CD14-positive monocyte (primary cell): Measurements from ENCODE around the gene PSMA7. TPM values are rescaled to one million over a fixed set of nuclear protein-coding genes. Genes with fewer than 3 reads are reported as not detected.

Source experiments
- DNase-seq, 3 donors: peaks; one replicate each; pipeline ENCODE4 v3.0.0-alpha.2; 2011 to 2022
- H2AFZ ChIP-seq: 2 replicates; pipeline ENCODE4 v1.6.0; 2012; ENCODE audit warnings: mild to moderate bottlenecking, low read depth, low read length, inconsistent platforms; ENCODE audit not compliant: insufficient read depth, poor library complexity, severe bottlenecking
- H3K27ac ChIP-seq, 2 donors: 1 replicate in 1 of 2; 2 replicates in 1 of 2; pipeline ENCODE4 v1.5.1; 2012 to 2013; ENCODE audit warnings: low read length in 2 of 2, control low read depth in 1 of 2, inconsistent platforms in 1 of 2, low read depth in 1 of 2, mild to moderate bottlenecking in 1 of 2
- H3K27me3 ChIP-seq, 2 donors: one replicate each; pipeline versions ENCODE4 v1.6.0 to v1.6.1; 2011 to 2013; ENCODE audit warnings: low read length in 2 of 2; ENCODE audit not compliant: control insufficient read depth in 2 of 2, insufficient read depth in 2 of 2
- H3K36me3 ChIP-seq, 2 donors: replicated peaks in 1 of 2; 1 replicate in 1 of 2; 2 replicates in 1 of 2; pipeline versions ENCODE4 v1.5.1 to v1.6.1; 2012 to 2013; ENCODE audit warnings: low read length in 2 of 2, control low read depth in 1 of 2, inconsistent platforms in 1 of 2, mild to moderate bottlenecking in 1 of 2; ENCODE audit not compliant: insufficient read depth in 2 of 2, control insufficient read depth in 1 of 2
- H3K4me1 ChIP-seq, 2 donors: 1 replicate in 1 of 2; 2 replicates in 1 of 2; pipeline versions ENCODE4 v1.5.1 to v1.6.1; 2012 to 2013; ENCODE audit warnings: low read length in 2 of 2, control low read depth in 1 of 2, inconsistent platforms in 1 of 2, mild to moderate bottlenecking in 1 of 2, moderate library complexity in 1 of 2; ENCODE audit not compliant: insufficient read depth in 2 of 2, control insufficient read depth in 1 of 2
- H3K4me2 ChIP-seq: replicated peaks from 2 replicates; pipeline ENCODE3; 2012; ENCODE audit warnings: low read length, moderate library complexity, mild to moderate bottlenecking; ENCODE audit not compliant: poor library complexity, severe bottlenecking; ENCODE audit errors: extremely low read depth
- H3K4me3 ChIP-seq, 3 experiments: fragments of 200-600 bp in 1 of 3; sonication (generic) in 1 of 3; replicated peaks in 1 of 3; 1 replicate in 2 of 3; 2 replicates in 1 of 3; pipeline ENCODE4 v1.5.1; 2011 to 2013; ENCODE audit warnings: low read length in 3 of 3, mild to moderate bottlenecking in 3 of 3, control low read depth in 2 of 3, low read depth in 2 of 3, inconsistent platforms in 1 of 3, moderate library complexity in 1 of 3
- H3K79me2 ChIP-seq: 2 replicates; pipeline ENCODE4 v1.6.0; 2012; ENCODE audit warnings: mild to moderate bottlenecking, control low read depth, inconsistent platforms, low read length, moderate library complexity; ENCODE audit not compliant: insufficient read depth
- H3K9ac ChIP-seq: 2 replicates; pipeline ENCODE4 v1.6.0; 2017; ENCODE audit warnings: low read length, mild to moderate bottlenecking; ENCODE audit not compliant: insufficient read depth, poor library complexity, severe bottlenecking
- H3K9me3 ChIP-seq, 2 donors: replicated peaks in 1 of 2; 1 replicate in 1 of 2; 2 replicates in 1 of 2; pipeline versions ENCODE4 v1.5.1 to v1.6.1; 2012 to 2013; ENCODE audit warnings: low read length in 2 of 2, control low read depth in 1 of 2; ENCODE audit not compliant: control insufficient read depth in 1 of 2, insufficient read depth in 1 of 2
- H4K20me1 ChIP-seq: 2 replicates; pipeline ENCODE4 v1.6.0; 2012; ENCODE audit warnings: mild to moderate bottlenecking, low read length, control low read depth, moderate library complexity; ENCODE audit not compliant: insufficient read depth
- H3K27ac Mint-ChIP-seq, 7 donors: one replicate each; pipeline ENCODE4 v1.8.0; 2020; ENCODE audit warnings: mild to moderate bottlenecking in 7 of 7, mixed read lengths in 7 of 7, moderate library complexity in 6 of 7, inconsistent platforms in 2 of 7
- H3K27me3 Mint-ChIP-seq, 3 donors: one replicate each; pipeline ENCODE4 v1.8.0; 2021 to 2022; ENCODE audit warnings: low read depth in 3 of 3, mild to moderate bottlenecking in 3 of 3, mixed read lengths in 3 of 3, moderate library complexity in 3 of 3, inconsistent platforms in 1 of 3
- H3K36me3 Mint-ChIP-seq, 2 donors: one replicate each; pipeline ENCODE4 v1.8.0; 2020; ENCODE audit warnings: mixed read lengths in 2 of 2, inconsistent platforms in 1 of 2, mild to moderate bottlenecking in 1 of 2
- H3K4me1 Mint-ChIP-seq: one replicate; pipeline ENCODE4 v1.8.0; 2020; ENCODE audit warnings: mild to moderate bottlenecking, mixed read lengths
- H3K4me3 Mint-ChIP-seq, 2 donors: one replicate each; pipeline ENCODE4 v1.8.0; 2020; ENCODE audit warnings: mild to moderate bottlenecking in 2 of 2, mixed read lengths in 2 of 2, moderate library complexity in 1 of 2
- H3K9me3 Mint-ChIP-seq, 7 donors: one replicate each; pipeline ENCODE4 v1.8.0; 2020 to 2022; ENCODE audit warnings: mixed read lengths in 7 of 7, mild to moderate bottlenecking in 6 of 7, moderate library complexity in 6 of 7, inconsistent platforms in 2 of 7
- CTCF ChIP-seq: fragments of 200-600 bp; IDR thresholded peaks from one replicate; pipeline ENCODE4 v1.8.0; 2022; ENCODE audit warnings: antibody characterized with exemption, mild to moderate bottlenecking
- WGBS: methylation state at CpG from one replicate; pipeline ENCODE4 v1.1.5; 2013; ENCODE audit warnings: missing lambda C conversion rate; ENCODE audit not compliant: insufficient coverage; 5-methylcytosine and 5-hydroxymethylcytosine counted together
- intact Hi-C, 2 donors: fragments of 100-400 bp; cut with micrococcal nuclease; formaldehyde crosslinking; loops; one replicate each; pipeline versions ENCODE4 v1.15.0 to v1.15.1; 2023
- polyA plus RNA-seq, 3 donors: library from polyadenylated mRNA; depleted of rRNA in 1 of 3; unstranded in 2 of 3; stranded (reverse) in 1 of 3; fragments of 300-500 nt in 2 of 3; fragments of >200 nt in 1 of 3; fragmentation: Illumina TruSeq in 2 of 3; gene quantifications; 1 replicate in 2 of 3; 2 replicates in 1 of 3; pipeline ENCODE4 v1.2.3, GENCODE V29; 2012 to 2021

Gene PSMA7
- polyA plus RNA-seq, 3 donors = 402 to 668 (median 527) TPM

DNA sequence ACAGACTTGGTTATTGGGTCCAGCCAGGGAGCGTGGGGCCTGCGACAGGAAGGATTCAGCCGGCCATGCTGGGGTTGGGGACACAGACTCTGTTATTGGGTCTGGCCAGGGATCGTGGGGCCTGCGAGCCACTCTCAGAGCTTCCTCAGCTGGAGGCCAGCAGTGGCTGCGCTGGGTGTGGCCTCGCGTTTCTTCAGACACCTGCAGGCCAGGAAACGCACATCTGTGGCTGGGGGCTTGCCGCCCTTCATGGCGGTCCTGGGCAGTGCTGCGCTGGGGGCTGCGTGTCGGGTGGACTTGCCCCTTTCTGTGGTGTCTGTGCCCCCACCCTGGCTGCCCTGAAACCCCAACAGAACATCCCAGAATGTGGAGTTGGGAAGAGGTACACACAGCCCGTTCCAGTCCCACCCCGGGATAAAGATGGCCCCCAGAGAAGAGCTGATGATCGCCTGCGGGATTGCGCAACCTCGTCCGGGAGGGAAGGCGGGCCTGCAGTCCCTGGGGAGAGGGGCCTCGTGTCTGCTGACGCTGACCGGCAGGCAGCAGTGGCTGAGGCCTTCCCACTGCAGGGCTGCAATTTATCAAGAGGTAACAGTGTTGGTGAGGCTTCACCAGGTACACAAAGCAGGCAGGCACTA is 22.7 kb upstream of the PSMA7 start:
- Histone ChIP-seq H3K36me3 (peaks cover 49 to 82% of the 10 kb centered on the region in 2 donors), H3K27me3 (no peaks in the 10 kb centered on the region), H3K9ac (no peak overlapping the region), H3K27ac (no peak overlapping the region), H3K4me2 (no peak overlapping the region), H4K20me1 (no peaks in the 10 kb centered on the region), H3K9me3 (no peaks in the 10 kb centered on the region), H3K79me2 (no peaks in the 10 kb centered on the region), H2AFZ (no peak overlapping the region), H3K4me3 (no peak overlapping the region), H3K4me1 (no peaks in the 10 kb centered on the region)
- DNase-seq = no peak
- intact Hi-C loops = no loop called here
- WGBS = 85% methylated on average over 24 of the region's 25 CpGs
- no peaks in the 10 kb centered on the region for H3K9me3 Mint-ChIP-seq
- no peak for TF ChIP-seq CTCF
- H3K27me3 Mint-ChIP-seq = peaks cover 0 to 2% (median 0%) of the 10 kb centered on the region in 3 donors
- H3K36me3 Mint-ChIP-seq = peaks cover 58 to 93% of the 10 kb centered on the region in 2 donors
- H3K27ac Mint-ChIP-seq = peak overlapping the region in 1 of 7 donors; percentile 75
- H3K4me3 Mint-ChIP-seq = no peak overlapping the region
- no peaks in the 10 kb centered on the region for H3K4me1 Mint-ChIP-seq

DNA sequence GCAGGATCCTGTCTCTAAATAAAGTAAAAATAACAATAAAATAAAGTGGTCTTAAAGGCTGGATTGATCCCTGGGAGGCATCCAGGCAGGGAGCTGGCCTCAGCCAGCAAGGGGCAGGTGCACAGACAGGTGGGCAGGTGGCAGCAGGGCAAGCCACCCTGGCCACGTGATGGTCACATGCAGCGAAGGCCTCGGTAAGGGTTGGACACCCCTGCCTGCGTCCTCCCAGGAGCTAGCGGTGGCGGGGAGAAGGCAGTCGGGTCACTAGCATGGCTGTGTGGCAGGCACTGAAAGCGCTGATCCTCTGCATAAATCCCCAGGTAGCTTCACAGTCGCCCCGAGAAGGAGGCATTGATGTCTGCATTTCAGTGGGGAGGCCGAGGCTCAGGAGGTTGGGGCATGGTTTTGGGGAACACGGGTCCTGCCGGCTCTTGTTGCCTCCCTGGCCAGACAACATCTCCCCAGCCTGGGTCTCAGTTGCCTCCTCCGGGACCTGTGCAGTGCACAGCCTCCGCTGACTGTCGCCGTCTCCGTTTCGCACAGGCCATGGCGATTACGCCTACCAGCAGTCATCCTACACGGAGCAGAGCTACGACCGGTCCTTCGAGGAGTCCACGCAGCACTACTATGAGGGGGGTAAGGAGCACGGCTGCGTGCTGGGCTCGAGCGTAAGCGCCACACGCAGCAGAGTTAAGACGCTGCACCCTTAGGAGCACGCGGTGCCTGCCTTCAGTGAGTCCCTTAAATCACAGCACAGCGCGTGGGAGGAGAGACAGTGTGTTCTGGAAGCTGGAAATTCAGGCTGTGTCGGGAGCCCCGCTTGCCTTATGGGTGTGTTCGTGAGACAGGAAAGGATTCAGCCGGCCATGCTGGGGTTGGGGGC is 21.9 kb upstream of the PSMA7 start:
- TF ChIP-seq CTCF = no peak
- peaks cover 65 to 95% of the 10 kb centered on the region in 2 donors for H3K36me3 Mint-ChIP-seq
- H2AFZ ChIP-seq = no peak overlapping the region
- H3K4me1 ChIP-seq = no peaks in the 10 kb centered on the region
- H3K27me3 Mint-ChIP-seq = peaks cover 0 to 2% (median 0%) of the 10 kb centered on the region in 3 donors
- H3K36me3 ChIP-seq = peaks cover 53 to 88% of the 10 kb centered on the region in 2 donors
- intact Hi-C loops = no loop called here
- no peak overlapping the region for H3K4me3 ChIP-seq
- peak overlapping the region in 2 of 7 donors; percentile 44 to 75 for H3K27ac Mint-ChIP-seq
- no peaks in the 10 kb centered on the region for H3K79me2 ChIP-seq
- no peaks in the 10 kb centered on the region for H3K4me1 Mint-ChIP-seq
- whole genome bisulfite sequencing = 99% methylated on average over 39 of the region's 41 CpGs
- H3K9me3 Mint-ChIP-seq = no peaks in the 10 kb centered on the region
- H3K4me3 Mint-ChIP-seq = no peak overlapping the region
- H3K4me2 ChIP-seq = no peak overlapping the region
- H3K9me3 ChIP-seq = no peaks in the 10 kb centered on the region
- H3K27ac ChIP-seq = no peak overlapping the region
- no peaks in the 10 kb centered on the region for H3K27me3 ChIP-seq
- DNase-seq = no peak
- H4K20me1 ChIP-seq = no peaks in the 10 kb centered on the region
- H3K9ac ChIP-seq = no peak overlapping the region
